ENCODE results near the gene PDGFB.

GRCh38 chr22:39241794-39242594, 2.8 kb downstream of the PDGFB start:
- TF ChIP-seq POLR2AphosphoS5 (IDR thresholded peaks at IDR 0.05; ENCODE audit: borderline replicate concordance, low read depth, low read length) (no peak), EZH2 (IDR thresholded peaks at IDR 0.05) (no peak), FOXP2 (optimal IDR thresholded peaks at IDR 0.05; ENCODE audit: control extremely low read depth, extremely low read length, insufficient read depth) (no peak)

All from SK-N-MC (cell line).